IMR-90 (cell line): ENCODE results near the gene HDGFL2. TPM values are rescaled to one million over a fixed set of nuclear protein-coding genes. Genes with fewer than 3 reads are reported as not detected.

Experiments
- ATAC-seq: fragments of 200-7000 bp; cut with Tn5 transposase; 2 replicates; pipeline ENCODE4 v1.9.1; 2020; ENCODE audit warnings: low read depth, mild to moderate bottlenecking, moderate library complexity
- BruUV-seq: library from RNA; stranded (reverse); fragments of 400-500 nt; replicated peaks from 2 replicates; lab custom pipeline; 2021; lab: Mats Ljungman, UMichigan
- CTCF ChIA-PET: fragments of 300-600 bp; formaldehyde crosslinking; extraction: SDS; loops from one replicate; lab custom pipeline; 2021; ENCODE audit warnings: antibody characterized with exemption; lab: Yijun Ruan, JAX
- POLR2A ChIA-PET: fragments of 300-600 bp; sonication (Branson Sonifier 250); formaldehyde crosslinking; loops from one replicate; lab custom pipeline; 2022; ENCODE audit warnings: antibody characterized with exemption; ENCODE audit not compliant: unreplicated experiment; lab: Charles Lee
- DNase-seq: peaks from one replicate; pipeline ENCODE4 v3.0.0; 2013
- H2AFZ ChIP-seq: replicated peaks from 2 replicates; pipeline ENCODE3; 2013; ENCODE audit warnings: low read length, mild to moderate bottlenecking; ENCODE audit not compliant: poor library complexity
- H2AK5ac ChIP-seq: 2 replicates; pipeline ENCODE4 v1.6.1; 2013; ENCODE audit warnings: low read depth, low read length, inconsistent platforms
- H2AK9ac ChIP-seq: replicated peaks from 2 replicates; pipeline ENCODE3; 2013; ENCODE audit warnings: mild to moderate bottlenecking, low read depth, low read length, moderate library complexity; ENCODE audit not compliant: poor library complexity
- H2BK120ac ChIP-seq: 2 replicates; pipeline ENCODE4 v1.6.1; 2013; ENCODE audit warnings: low read depth, low read length, inconsistent platforms
- H2BK15ac ChIP-seq: 3 replicates; pipeline ENCODE4 v1.6.1; 2013; ENCODE audit warnings: low read depth, low read length, inconsistent platforms
- H2BK20ac ChIP-seq: 2 replicates; pipeline ENCODE4 v1.6.1; 2013; ENCODE audit warnings: low read depth, mild to moderate bottlenecking, inconsistent platforms, low read length, moderate library complexity
- H2BK5ac ChIP-seq: 2 replicates; pipeline ENCODE4 v1.6.1; 2013; ENCODE audit warnings: mild to moderate bottlenecking, low read depth, low read length, inconsistent platforms; ENCODE audit not compliant: poor library complexity, severe bottlenecking
- H3K14ac ChIP-seq: replicated peaks from 2 replicates; pipeline ENCODE4 v1.6.1; 2013; ENCODE audit warnings: low read depth, low read length, inconsistent platforms
- H3K18ac ChIP-seq: 2 replicates; pipeline ENCODE4 v1.6.1; 2013; ENCODE audit warnings: low read depth, low read length, control low read depth
- H3K23ac ChIP-seq: 2 replicates; pipeline ENCODE4 v1.6.1; 2013; ENCODE audit warnings: low read depth, low read length, inconsistent platforms
- H3K27ac ChIP-seq: 2 replicates; pipeline ENCODE4 v1.5.1; 2013; ENCODE audit warnings: mild to moderate bottlenecking, control low read depth, low read length; ENCODE audit not compliant: insufficient read depth
- H3K27me3 ChIP-seq: 2 replicates; pipeline ENCODE4 v1.6.1; 2013; ENCODE audit warnings: low read length; ENCODE audit not compliant: control insufficient read depth, insufficient read depth
- H3K36me3 ChIP-seq: 2 replicates; pipeline ENCODE4 v1.6.1; 2013; ENCODE audit warnings: low read length, mixed read lengths; ENCODE audit not compliant: control insufficient read depth, insufficient read depth
- H3K4ac ChIP-seq: 2 replicates; pipeline ENCODE4 v1.6.1; 2013; ENCODE audit warnings: low read depth, low read length, inconsistent platforms
- H3K4me1 ChIP-seq: 2 replicates; pipeline ENCODE4 v1.6.1; 2013; ENCODE audit warnings: low read length, mixed read lengths; ENCODE audit not compliant: control insufficient read depth, insufficient read depth
- H3K4me2 ChIP-seq: 2 replicates; pipeline ENCODE4 v1.6.1; 2013; ENCODE audit warnings: low read depth, mild to moderate bottlenecking, control low read depth, low read length, moderate library complexity
- H3K4me3 ChIP-seq: 2 replicates; pipeline ENCODE4 v1.5.1; 2013; ENCODE audit warnings: low read depth, mild to moderate bottlenecking, control low read depth, low read length, moderate library complexity; ENCODE audit not compliant: insufficient read depth
- H3K56ac ChIP-seq: 2 replicates; pipeline ENCODE4 v1.6.1; 2013; ENCODE audit warnings: low read length, inconsistent platforms; ENCODE audit not compliant: insufficient read depth; ENCODE audit errors: extremely low read depth
- H3K79me1 ChIP-seq, 2 experiments: 2 replicates each; pipeline ENCODE4 v1.6.1; 2013; ENCODE audit warnings: low read length in 2 of 2, inconsistent platforms in 1 of 2, low read depth in 1 of 2
- H3K9ac ChIP-seq: 2 replicates; pipeline ENCODE4 v1.6.1; 2013; ENCODE audit warnings: low read depth, low read length, control low read depth
- H3K9me1 ChIP-seq: 2 replicates; pipeline ENCODE4 v1.6.1; 2013; ENCODE audit warnings: low read length, inconsistent platforms; ENCODE audit not compliant: insufficient read depth
- H3K9me3 ChIP-seq: 2 replicates; pipeline ENCODE4 v1.6.1; 2013; ENCODE audit warnings: low read length; ENCODE audit not compliant: control insufficient read depth, insufficient read depth
- H4K20me1 ChIP-seq: 2 replicates; pipeline ENCODE4 v1.6.1; 2013; ENCODE audit warnings: low read length, inconsistent platforms; ENCODE audit not compliant: insufficient read depth
- H4K5ac ChIP-seq: 2 replicates; pipeline ENCODE4 v1.6.1; 2013; ENCODE audit warnings: mild to moderate bottlenecking, low read depth, low read length, control low read depth
- H4K8ac ChIP-seq, 2 experiments: 2 replicates each; pipeline ENCODE4 v1.6.1; 2013; ENCODE audit warnings: low read depth in 2 of 2, low read length in 2 of 2, control low read depth in 1 of 2, inconsistent platforms in 1 of 2
- H4K91ac ChIP-seq: 2 replicates; pipeline ENCODE4 v1.6.1; 2013; ENCODE audit warnings: low read depth, low read length, inconsistent platforms; ENCODE audit not compliant: insufficient read depth
- BHLHE40 ChIP-seq: fragments of 150-350 bp; IDR thresholded peaks from 2 replicates; pipeline ENCODE4 v1.6.1; 2016; ENCODE audit warnings: mild to moderate bottlenecking, low read depth, low read length
- CTCF ChIP-seq: conservative IDR thresholded peaks from 2 replicates; pipeline ENCODE4 v1.5.1; 2012; ENCODE audit warnings: mild to moderate bottlenecking, low read depth, low read length, improper control_type of control experiment
- MAFK ChIP-seq: IDR thresholded peaks from 2 replicates; pipeline ENCODE4 v1.6.1; 2012; ENCODE audit warnings: low read depth, low read length, improper control_type of control experiment
- RAD21 ChIP-seq: IDR thresholded peaks from 2 replicates; pipeline ENCODE4 v1.6.1; 2012; ENCODE audit warnings: low read length, improper control_type of control experiment
- RFX5 ChIP-seq: IDR thresholded peaks from 2 replicates; pipeline ENCODE4 v1.8.0; 2012; ENCODE audit warnings: low read depth, mild to moderate bottlenecking, low read length, moderate library complexity
- WGBS, 2 experiments: methylation state at CpG; one replicate each; pipeline versions ENCODE4 v1.1.5 to v1.1.7; 2013; ENCODE audit warnings: missing lambda C conversion rate in 2 of 2; ENCODE audit not compliant: insufficient read length in 1 of 2; ENCODE audit errors: extremely low coverage in 2 of 2; 5-methylcytosine and 5-hydroxymethylcytosine counted together
- dilution Hi-C: fragments of 300-500 bp; cut with HindIII; formaldehyde crosslinking; loops from one replicate; pipeline ENCODE4 v1.14.3; 2018; ENCODE audit warnings: low sequenced_read_pairs; ENCODE audit not compliant: unreplicated experiment
- in situ Hi-C: fragments of 300-500 bp; cut with MboI; formaldehyde crosslinking; loops from 3 replicates; pipeline ENCODE4 v1.14.3; 2019; ENCODE audit warnings: low sequenced_read_pairs, inconsistent platforms, mixed read lengths
- intact Hi-C: fragments of 100-400 bp; cut with micrococcal nuclease; formaldehyde crosslinking; loops from 2 replicates; pipeline ENCODE4 v1.10.0; 2022
- polyA plus RNA-seq, 3 experiments: library from polyadenylated mRNA; depleted of rRNA; stranded (reverse); fragments of >200 nt; gene quantifications; 2 replicates each; pipeline ENCODE4 v1.2.3, GENCODE V29; 2012; ENCODE audit warnings: low replicate concordance in 1 of 3
- total RNA-seq: library from RNA; depleted of rRNA; stranded (reverse); fragments of >200 nt; gene quantifications from 2 replicates; pipeline ENCODE4 v1.2.3, GENCODE V29; 2012
- TF ChIP-seq, protein P1 (sequence below): fragments of 150-350 bp; IDR thresholded peaks from 2 replicates; pipeline ENCODE4 v1.6.1; 2016; ENCODE audit warnings: low read depth, mild to moderate bottlenecking, low read length, moderate library complexity, borderline replicate concordance

Gene HDGFL2
- total and polyA plus RNA-seq, 2 of the 4 experiments (the other 2 are of a cell fraction), result 35.8 to 48.5 TPM

GRCh38 chr19:4543842-4544647 lies 71.9 kb downstream of the HDGFL2 start:
- TF ChIP-seq RFX5, result no peak
- no peak for TF ChIP-seq CTCF
- no peak for TF ChIP-seq BHLHE40
- TF ChIP-seq, protein P1, sequence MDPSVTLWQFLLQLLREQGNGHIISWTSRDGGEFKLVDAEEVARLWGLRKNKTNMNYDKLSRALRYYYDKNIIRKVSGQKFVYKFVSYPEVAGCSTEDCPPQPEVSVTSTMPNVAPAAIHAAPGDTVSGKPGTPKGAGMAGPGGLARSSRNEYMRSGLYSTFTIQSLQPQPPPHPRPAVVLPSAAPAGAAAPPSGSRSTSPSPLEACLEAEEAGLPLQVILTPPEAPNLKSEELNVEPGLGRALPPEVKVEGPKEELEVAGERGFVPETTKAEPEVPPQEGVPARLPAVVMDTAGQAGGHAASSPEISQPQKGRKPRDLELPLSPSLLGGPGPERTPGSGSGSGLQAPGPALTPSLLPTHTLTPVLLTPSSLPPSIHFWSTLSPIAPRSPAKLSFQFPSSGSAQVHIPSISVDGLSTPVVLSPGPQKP, result no peak
- TF ChIP-seq MAFK, result no peak
- no peak for TF ChIP-seq RAD21
- Histone ChIP-seq H3K23ac (no peak overlapping the region), H3K18ac (no peak overlapping the region), H3K36me3 (no peaks in the 10 kb centered on the region), H3K9me1 (no peaks in the 10 kb centered on the region), H3K9me3 (peaks cover 6% of the 10 kb centered on the region), H4K20me1 (no peaks in the 10 kb centered on the region), H2AK9ac (no peak overlapping the region), H2BK20ac (no peak overlapping the region), H4K5ac (no peak overlapping the region), H2BK5ac (no peak overlapping the region), H4K91ac (no peak overlapping the region), H2AFZ (no peak overlapping the region), H3K56ac (no peak overlapping the region), H2BK15ac (no peak overlapping the region), H3K27ac (no peak overlapping the region), H3K4ac (no peak overlapping the region), H3K79me1 (no peaks in the 10 kb centered on the region), H3K9ac (no peak overlapping the region), H3K27me3 (peaks cover 9% of the 10 kb centered on the region; the same call in 1 of the 2 replicates), H3K4me1 (no peaks in the 10 kb centered on the region), H3K4me3 (no peak overlapping the region), H3K4me2 (no peak overlapping the region), H2BK120ac (no peak overlapping the region), H3K14ac (no peak overlapping the region), H4K8ac (no peak overlapping the region), H2AK5ac (no peak overlapping the region)
- dilution Hi-C loops (no loop called here), intact Hi-C loops (no loop called here), in situ Hi-C loops (no loop called here)
- ATAC-seq (no peak), DNase-seq (no peak)
- WGBS, 2 experiments, result 95% methylated on average over 52 of the region's 87 CpGs; no CpG with 5 or more reads in 1 of the 2 experiments
- ChIA-PET POLR2A (no interaction called here), CTCF (no interaction called here)
- no TSS peak for BruUV-seq
